HL-60/S4 (cell line): Measurements from ENCODE around the gene ISG20L2.
"Not testable (repeated sequence)": the region's sequence is repeated elsewhere in the genome, so short reads cannot be mapped to it uniquely, and the experiment has no call there.

ENCODE experiments used
- in situ Hi-C: fragments of 300-500 bp; cut with MboI; formaldehyde crosslinking; loops from 2 replicates; pipeline ENCODE4 v1.14.3; 2022; ENCODE audit warnings: low sequenced_read_pairs

Gene ISG20L2, protein sequence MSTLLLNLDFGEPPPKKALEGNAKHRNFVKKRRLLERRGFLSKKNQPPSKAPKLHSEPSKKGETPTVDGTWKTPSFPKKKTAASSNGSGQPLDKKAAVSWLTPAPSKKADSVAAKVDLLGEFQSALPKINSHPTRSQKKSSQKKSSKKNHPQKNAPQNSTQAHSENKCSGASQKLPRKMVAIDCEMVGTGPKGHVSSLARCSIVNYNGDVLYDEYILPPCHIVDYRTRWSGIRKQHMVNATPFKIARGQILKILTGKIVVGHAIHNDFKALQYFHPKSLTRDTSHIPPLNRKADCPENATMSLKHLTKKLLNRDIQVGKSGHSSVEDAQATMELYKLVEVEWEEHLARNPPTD

DNA sequence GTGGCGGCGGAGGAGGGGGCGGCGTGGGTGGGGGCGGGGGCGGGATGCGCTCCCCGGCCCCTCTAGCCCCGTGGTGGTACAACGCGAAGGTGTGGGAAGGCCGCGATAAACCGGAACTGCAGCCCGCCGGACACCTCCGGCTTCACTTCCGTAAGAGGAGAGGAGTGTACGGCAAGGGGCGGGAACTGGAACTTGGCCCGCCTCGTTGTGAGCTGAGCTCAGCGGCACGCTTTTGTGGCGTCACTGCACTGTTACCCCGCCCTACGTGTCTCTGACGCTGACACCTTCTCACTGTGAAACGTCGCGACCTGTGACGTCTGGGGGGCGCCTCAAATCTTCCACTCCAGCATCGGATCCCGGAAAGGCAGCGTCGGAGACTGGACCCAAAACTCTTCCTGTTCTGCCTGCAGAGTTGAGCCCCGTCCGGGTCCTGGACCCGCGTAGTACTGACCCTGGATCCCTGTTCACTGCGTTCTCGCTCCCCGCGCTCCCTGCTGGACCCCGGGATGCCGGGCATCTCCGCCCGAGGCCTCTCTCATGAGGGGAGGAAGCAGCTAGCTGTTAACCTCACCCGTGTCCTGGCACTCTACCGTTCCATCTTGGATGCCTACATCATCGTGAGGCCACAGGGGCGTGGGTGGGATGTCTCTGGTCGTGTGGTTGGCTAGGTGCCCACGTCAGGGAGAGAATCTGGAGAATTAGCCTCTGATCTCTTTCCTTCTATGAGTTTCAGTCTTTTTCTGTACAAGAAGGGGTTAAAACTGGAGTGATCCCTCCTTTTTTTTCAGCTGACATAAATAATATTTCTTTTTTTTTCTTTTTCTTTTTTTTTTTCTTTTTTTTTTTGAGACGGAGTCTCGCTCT is at the start of gene ISG20L2:
TSS of gene ISG20L2 (minus strand) at position 168 of the 864 bp plus-strand sequence. CDS start 1,114 bp downstream, outside the sequence.
- in situ Hi-C loops: no loop called here

GRCh38 chr1:156777573-156777972 is 49.0 kb upstream of the ISG20L2 start:
- in situ Hi-C loops: no loop called here

DNA sequence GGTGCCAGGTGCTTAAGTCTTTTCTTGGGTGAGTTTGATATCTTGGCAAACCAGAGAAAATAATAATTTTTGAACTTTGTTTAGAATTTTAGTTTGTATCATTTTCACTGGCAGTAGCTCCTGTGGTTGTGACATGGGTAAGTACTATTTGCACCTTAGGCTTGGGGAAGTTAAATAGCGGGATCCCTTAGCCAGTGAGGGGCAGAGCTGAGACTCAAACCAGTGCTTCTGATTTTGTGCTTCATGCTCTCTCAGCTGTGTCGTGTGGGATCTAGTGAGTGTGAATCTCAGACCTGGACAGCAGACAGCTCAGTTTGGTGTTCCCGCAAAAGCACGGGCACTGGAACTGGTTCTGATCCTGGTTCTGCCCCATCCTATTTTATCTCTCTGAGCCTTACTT is 48.4 kb upstream of the ISG20L2 start:
- in situ Hi-C loops: no loop called here

DNA sequence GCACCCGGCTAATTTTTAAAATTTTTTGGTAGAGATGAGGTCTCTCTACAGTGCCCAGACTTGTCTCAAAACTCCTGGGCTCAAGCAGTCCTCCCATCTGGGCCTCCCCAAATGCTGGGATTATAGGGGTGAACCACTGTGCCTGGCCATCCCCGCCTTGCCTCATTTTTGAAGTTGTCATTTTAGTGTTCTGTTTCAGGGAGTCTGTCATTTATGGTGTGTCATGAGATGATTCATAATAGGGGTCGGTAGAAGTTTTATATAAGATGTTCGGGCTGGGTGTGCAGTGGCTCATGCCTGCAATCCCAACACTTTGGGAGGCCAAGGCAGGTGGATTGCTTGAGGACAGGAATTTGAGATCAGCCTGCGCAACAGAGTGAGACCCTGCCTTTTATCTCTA is 47.2 kb upstream of the ISG20L2 start:
- in situ Hi-C loops: no loop called here

DNA sequence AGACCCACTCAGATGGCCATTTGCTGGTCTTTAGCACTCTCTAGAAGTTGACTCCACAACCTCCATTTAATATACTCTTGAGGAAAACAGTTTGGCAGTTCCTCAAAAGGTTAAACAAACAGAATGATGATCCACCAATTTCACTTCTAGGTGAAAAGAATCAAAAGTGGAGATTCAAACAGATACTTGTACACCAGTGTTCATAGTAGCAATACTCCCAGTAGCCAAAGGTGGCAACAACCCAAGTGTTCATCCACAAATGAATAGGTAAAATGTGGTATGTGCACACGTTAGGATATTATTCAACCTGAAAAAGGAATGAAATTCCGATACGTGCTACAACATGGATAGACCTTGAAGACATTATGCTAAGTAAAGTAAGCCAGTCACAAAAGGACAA is 45.0 kb upstream of the ISG20L2 start:
- in situ Hi-C loops: no loop called here

DNA sequence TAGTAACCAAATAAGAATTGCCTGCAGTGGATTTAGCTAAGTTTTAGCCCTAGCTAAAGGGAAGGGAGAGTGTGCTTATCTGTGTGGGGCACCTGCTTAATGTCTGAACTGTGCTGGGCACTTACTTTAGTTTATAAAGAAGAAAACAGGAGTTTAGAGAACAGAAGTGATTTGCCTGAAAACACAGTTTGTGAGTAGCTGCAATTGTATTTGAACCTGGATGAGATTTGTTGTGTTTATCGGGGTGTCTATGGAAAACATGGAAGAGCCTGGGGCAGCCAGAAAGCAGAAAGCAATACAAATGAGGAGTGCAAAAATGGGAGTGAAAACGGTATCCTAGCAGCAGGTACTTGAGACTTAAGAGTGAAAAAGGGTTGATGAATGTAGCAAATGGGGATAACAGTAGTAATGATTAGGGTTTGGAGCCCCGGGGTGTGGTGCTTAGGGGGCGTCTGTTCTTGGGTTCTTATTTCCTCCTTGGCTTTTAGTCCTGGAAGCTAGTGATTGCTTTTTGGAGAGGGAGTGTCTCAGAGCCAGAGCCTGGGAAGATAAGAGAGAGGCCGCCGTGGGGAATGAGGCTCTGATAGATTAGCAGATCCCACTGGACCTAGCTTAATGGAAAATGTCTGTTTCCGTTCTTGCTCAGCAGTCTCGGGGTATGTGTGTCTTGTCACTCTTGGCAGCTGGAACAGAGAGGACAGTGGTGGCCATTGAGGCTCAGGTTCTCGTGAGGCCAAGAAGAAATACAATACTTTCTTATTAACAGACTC is 44.3 kb upstream of the ISG20L2 start:
- in situ Hi-C loops: no loop called here

DNA sequence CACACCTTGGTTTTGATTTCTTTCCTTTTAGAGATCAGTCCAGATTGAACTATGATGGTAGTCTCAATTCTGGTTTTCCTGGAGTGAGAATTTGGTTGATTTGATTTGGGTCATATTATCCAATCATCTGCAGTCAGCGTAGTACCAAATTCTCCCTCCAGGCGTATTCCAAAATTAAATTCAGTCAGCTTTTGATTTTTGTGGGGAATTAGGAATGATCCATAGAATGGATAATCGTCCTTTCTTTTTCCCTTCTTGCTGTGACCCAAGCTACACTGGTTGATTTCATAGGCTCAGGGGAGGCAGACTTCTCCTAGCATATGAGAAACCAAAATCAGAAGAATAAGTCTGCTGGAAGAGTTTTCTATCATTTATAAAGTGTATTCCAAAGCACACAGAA is 43.7 kb upstream of the ISG20L2 start:
- in situ Hi-C loops: no loop called here

GRCh38 chr1:156768610-156769295 is 40.2 kb upstream of the ISG20L2 start:
- in situ Hi-C loops: no loop called here

DNA sequence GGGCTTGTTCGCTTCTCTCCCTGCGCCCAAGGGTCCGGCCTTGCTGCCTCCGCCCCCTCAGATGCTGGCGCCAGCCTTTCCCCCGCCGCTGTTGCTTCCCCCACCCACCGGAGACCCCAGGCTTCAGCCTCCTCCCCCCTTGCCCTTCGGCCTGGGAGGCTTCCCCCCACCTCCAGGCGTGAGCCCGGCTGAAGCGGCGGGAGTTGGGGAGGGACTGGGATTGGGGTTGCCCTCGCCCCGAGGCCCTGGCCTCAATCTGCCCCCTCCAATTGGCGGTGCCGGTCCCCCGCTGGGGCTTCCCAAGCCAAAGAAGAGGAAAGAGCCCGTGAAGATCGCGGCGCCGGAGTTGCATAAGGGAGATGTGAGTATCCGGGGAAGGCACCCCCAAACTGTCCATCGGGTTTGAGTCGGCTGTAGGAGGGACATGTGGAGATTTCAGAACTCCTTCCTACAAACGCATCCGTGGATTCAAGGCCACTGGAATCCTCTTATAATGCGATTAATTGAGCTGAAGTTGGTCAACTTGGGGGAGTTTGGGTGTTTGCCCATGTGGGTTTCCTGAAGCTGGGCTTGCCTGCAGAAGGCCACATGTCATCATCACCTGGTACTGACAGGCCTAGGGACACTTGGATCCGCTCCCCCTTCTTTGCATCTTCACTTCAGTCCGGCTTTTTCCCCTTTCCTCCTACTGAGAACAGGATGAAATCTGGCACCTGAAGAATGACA is 39.5 kb upstream of the ISG20L2 start:
- in situ Hi-C loops: no loop called here

DNA sequence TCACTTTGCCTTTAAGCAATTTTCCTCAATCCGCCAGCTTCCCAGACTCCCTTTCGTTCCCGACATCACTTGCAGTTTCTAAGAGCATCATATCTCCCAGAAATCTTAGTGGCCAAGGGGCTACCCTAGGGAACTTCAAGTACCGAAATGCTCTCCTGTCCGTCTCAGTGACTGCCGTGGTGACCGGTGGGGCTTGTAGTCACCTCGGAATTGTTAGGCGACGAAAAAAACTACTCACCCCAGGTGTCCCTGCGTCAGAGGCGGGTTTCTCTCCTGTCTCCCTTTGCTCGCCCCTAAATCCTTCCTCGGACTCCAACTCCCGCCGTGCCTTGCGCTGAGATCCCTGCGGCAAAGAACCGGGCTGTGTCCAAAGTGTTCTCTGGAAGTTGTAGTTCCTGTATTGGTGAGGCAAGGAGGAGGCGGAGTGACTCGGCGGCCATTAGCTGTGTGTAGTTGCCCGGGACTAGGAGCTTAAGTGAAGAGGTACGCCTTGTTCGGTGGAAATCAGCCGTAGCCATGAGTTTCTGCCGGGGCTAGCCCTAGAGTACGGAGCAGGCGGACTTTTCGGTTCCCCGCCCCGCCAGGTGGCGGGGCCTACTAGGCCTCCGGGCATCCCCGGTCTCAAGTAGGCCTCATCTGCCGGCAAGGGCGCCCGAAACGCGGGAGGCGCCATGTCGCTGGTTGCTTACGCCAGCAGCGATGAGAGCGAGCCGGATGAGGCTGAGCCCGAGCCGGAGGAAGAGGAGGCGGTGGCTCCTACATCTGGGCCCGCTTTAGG is 38.7 kb upstream of the ISG20L2 start, which contains the start of gene PRCC:
TSS of gene PRCC (plus strand) at position 435 of the 778 bp plus-strand sequence. CDS start at position 672, 237 bp downstream.
- in situ Hi-C loops: no loop called here

DNA sequence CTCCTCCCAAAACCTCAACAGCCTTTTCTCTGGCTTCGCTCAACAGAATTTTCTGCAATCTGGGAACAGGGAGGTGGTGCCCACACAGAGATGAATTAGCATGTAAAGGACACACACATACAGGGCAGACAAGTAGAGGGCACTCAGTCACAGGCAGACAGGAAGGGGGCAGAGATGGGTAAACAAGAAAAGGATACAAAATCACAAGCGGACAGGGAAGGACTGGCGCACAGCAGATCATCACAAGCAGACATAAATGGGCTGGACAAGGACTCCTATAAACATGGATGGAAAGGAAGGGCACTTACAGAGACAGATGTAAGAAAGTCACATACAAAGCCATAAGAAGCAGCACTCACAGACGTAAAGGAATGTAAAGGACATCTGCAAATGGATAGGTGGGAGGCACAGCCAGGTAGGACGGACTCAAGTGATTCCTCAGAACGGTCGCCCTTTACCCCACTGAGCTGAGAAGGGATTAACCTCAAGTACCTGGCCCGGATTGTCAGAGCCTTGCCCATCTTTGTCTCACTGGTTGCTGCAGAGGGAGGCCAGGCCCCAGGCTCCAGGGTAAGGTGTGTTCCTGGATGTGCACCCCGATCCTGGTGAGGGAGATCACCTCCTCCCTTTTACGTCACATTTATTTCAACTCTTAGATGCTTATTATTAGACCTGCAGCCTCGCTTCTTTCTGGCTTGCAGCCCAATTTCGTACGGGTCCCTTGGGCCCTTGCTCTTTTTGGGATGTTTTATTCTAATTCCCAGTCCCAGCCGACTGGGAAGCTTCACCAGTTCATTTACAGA is 37.9 kb upstream of the ISG20L2 start:
- in situ Hi-C loops: no loop called here

DNA sequence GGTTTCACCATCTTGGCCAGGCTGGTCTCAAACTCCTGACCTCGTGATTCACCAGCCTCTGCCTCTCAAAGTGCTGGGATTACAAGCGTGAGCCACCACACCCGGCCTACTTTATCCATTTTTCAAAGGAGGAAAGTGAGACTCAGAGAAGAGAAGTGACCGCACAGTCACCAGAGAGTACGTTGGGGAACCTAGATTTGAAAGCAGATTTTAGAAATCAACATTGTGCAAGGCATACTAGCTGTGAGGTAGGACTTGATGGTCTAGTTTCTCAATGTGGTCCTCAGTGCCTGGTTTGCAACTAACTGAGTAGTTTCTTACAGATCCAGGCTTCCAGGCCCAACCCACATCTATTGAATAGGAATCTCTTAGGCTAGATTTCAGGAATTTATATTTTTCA is 37.1 kb upstream of the ISG20L2 start:
- in situ Hi-C loops: no loop called here

DNA sequence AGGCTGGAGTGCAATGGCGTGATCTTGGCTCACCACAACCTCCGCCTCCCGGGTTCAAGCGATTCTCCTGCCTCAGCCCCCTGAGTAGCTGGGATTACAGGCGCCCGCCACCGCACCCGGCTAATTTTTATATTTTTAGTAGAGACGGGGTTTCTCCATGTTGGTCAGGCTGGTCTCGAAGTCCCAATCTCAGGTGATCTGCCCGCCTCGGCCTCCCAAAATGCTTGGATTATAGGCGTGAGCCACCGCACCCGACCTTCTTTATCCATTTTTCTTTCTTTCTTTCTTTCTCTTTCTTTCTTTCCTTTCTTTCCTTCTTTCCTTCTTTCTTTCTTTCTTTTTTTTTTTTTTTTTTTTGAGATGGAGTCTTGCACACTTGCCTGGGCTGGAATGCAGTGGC is 36.6 kb upstream of the ISG20L2 start:
- in situ Hi-C loops: not testable (repeated sequence)

GRCh38 chr1:156760796-156761104 is 32.2 kb upstream of the ISG20L2 start:
- in situ Hi-C loops: no loop called here

DNA sequence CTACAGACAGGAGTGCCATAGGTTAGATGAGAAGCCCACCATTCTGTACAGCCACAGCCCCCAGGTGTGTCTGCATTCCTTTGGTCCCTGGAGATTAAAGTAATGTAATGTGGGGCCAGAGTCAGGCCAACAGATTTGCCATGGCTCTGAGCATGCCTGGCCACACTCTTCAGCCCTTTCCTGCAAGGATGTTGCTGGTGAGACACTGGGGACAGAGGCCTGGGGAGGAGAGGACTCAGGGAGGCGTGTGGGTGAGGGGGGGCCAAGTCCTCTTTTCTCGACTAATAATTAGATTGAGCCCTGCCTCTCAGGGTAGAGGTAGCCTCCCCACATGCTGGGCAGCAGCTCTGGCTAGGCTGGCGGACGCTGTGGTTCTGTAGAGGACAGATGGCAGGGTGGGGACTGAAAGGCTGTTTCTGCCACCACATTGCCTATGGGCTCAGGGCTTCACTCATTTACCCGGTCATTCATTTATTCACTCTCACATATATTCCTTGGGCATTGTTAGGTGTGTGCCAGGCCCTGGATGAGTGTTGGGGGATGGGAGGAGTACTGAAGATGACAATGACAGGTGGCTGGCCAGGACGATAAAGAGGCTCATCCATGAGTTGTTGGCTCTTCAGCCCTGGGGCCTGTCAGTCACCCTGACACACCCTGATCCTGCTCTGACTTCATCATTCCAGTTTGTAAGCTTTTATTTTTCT is 31.7 kb upstream of the ISG20L2 start:
- in situ Hi-C loops: no loop called here

GRCh38 chr1:156757572-156758253 is 29.1 kb upstream of the ISG20L2 start:
- in situ Hi-C loops: not testable (repeated sequence)

DNA sequence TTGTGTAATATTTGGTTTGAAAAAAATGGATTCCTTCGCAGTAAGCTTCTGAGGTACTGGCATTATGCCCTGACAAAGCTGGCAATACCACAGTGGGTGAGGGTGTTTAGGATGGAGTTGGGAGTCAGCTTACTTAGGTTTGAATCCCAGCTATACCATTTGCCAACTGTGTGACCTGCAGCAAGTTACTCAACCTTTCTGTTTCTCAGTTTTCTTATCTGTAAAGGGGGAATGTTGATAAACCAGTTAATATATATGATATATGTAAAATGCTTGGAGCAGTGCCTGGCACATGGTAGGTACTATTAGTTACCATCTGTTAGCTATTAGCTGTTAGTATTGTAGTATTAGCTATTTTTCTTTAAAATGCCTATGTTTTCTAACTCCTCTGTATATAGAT is 27.8 kb upstream of the ISG20L2 start:
- in situ Hi-C loops: no loop called here
